Measurements from ENCODE around the gene TOE1.

The TOE1 gene

GRCh38 chr1:45373573-45373972 is 33.6 kb downstream of the TOE1 start:
- DNase-seq (ENCODE audit: low read depth), result no peak
- H3K4me3 ChIP-seq (ENCODE audit: control insufficient read depth, low read depth, low read length), result no peak overlapping the region
- TF ChIP-seq CTCF (conservative IDR thresholded peaks at IDR 0.05; ENCODE audit: control insufficient read depth, insufficient read depth, low read depth, low read length), result no peak

DNA sequence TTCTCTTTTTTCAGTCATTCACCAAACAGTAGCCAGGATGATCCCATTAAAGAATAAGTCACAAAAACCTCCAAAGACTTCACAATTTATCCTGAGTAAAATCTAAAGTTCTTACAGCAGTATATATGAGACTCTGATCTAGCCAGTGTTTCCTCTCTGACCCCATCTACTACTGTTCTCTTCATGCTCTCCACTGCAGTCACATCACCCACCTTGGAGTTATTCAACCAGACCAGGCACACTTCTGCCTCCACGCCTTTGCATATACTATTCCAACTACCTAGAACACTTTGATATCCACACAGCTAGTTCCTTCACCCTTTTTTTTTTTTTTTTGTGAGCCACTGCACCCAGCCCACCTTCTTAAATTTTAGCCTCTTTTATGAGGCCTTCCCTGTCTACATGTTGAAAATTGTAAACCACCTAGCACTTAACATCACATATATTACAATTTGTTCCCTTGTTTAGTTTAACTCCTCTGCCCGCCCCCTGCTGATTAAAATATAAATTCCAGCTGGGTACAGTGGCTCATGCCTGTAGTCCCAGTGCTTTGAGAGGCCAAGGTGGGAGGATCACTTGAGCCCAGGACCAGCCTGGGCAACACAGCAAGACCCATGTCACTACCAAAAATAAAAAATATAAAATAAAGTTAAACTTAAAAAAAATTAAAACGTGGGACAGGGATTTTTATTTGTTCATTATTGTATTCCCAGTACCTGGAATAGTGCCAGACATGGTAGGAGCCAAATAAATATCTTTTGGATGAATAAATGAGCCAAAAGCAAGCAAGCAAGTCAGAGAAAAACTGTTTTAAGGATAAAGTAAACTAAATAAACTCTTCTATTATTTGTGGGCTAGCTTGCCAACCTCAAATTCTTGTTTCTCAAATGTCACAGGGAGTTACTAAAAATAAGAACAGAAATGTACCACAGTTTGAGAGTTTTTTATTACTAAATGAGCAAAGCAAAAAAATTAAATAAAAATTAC is 35.4 kb downstream of the TOE1 start:
- DNase-seq (ENCODE audit: low read depth), result no peak
- no peak overlapping the region for H3K4me3 ChIP-seq (ENCODE audit: control insufficient read depth, low read depth, low read length)
- TF ChIP-seq CTCF (conservative IDR thresholded peaks at IDR 0.05; ENCODE audit: control insufficient read depth, insufficient read depth, low read depth, low read length), result no peak

DNA sequence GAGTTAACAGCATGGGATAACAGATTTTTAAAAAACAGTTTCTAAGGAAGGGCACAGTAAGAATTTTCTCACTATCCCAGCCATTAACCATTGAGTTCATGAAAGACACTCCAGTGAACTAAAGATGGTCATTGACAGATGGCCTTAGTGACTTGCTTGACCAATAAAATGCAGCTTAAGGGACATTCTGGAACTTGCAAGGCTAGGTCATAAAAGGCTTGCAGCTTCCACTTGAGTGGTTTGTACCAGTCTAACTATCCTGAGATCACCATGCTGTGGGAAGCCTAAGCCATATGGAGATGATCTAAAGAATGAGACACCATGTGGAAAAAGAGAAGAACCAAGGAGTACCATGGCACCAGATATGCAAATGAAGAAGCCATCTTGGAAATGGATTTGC is 38.2 kb downstream of the TOE1 start:
- no peak for TF ChIP-seq CTCF (conservative IDR thresholded peaks at IDR 0.05; ENCODE audit: control insufficient read depth, insufficient read depth, low read depth, low read length)
- H3K4me3 ChIP-seq (ENCODE audit: control insufficient read depth, low read depth, low read length), result no peak overlapping the region
- DNase-seq (ENCODE audit: low read depth), result no peak

- no peak for DNase-seq (ENCODE audit: low read depth)
- no peak overlapping the region for H3K4me3 ChIP-seq (ENCODE audit: control insufficient read depth, low read depth, low read length)
- TF ChIP-seq CTCF (conservative IDR thresholded peaks at IDR 0.05; ENCODE audit: control insufficient read depth, insufficient read depth, low read depth, low read length), result no peak
Measured at GRCh38 chr1:45379524-45379923, 39.6 kb downstream of the TOE1 start.

GRCh38 chr1:45380125-45380524 is 40.2 kb downstream of the TOE1 start:
- no peak for TF ChIP-seq CTCF (conservative IDR thresholded peaks at IDR 0.05; ENCODE audit: control insufficient read depth, insufficient read depth, low read depth, low read length)
- DNase-seq (ENCODE audit: low read depth), result no peak
- no peak overlapping the region for H3K4me3 ChIP-seq (ENCODE audit: control insufficient read depth, low read depth, low read length)

DNA sequence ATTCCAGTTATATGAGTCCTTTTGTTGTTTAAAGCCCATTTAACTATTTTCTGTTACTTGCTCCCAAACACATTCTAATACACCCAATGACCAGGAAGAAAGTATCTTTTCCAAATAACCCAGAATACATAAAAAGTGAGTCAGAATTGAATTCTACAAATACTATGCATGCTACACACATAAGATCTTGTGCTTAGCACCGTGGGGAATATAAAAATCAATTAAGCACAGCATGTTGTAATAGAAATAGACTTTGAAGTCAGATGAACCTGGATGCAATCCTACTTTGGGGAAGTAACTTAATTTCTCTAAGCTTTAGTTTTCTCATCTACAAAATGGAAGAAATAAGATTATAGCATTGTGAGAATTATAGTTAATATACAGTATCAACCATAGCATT is 40.8 kb downstream of the TOE1 start:
- no peak overlapping the region for H3K4me3 ChIP-seq (ENCODE audit: control insufficient read depth, low read depth, low read length)
- no peak for TF ChIP-seq CTCF (conservative IDR thresholded peaks at IDR 0.05; ENCODE audit: control insufficient read depth, insufficient read depth, low read depth, low read length)

More for the DNA sequence above, 40.8 kb downstream of the TOE1 start:
- DNase-seq (ENCODE audit: low read depth), result no peak

All from fibroblast of mammary gland (primary cell).